GM03348 (cell line): ENCODE measurements around the gene CCDC181.
"Not testable (repeated sequence)": the region's sequence is repeated elsewhere in the genome, so short reads cannot be mapped to it uniquely, and the experiment has no call there.

Source experiments
- DNase-seq: peaks from one replicate; pipeline ENCODE4 v3.0.0; 2012; ENCODE audit warnings: low spot score

The CCDC181 gene

GRCh38 chr1:169427081-169427641 is at the start of gene CCDC181:
CCDC181 (minus strand) TSS chr1:169427474; CDS start chr1:169424927, 2,547 bp downstream.
- DNase-seq: peak; percentile 55

- DNase-seq: no peak
These were observed 48.6 kb upstream of the CCDC181 start for GRCh38 chr1:169475806-169476387.

GRCh38 chr1:169474302-169474995 is 47.2 kb upstream of the CCDC181 start:
- DNase-seq: no peak

GRCh38 chr1:169473347-169473746 is 46.1 kb upstream of the CCDC181 start:
- no peak for DNase-seq

- DNase-seq: no peak
These were observed 45.5 kb upstream of the CCDC181 start for GRCh38 chr1:169472738-169473137.

GRCh38 chr1:169468982-169469381 is 41.7 kb upstream of the CCDC181 start:
- no peak for DNase-seq

GRCh38 chr1:169466259-169467230 is 39.3 kb upstream of the CCDC181 start:
- DNase-seq: peak; percentile 29

GRCh38 chr1:169465281-169465680 is 38.0 kb upstream of the CCDC181 start:
- DNase-seq: no peak

- no peak for DNase-seq
These were observed 35.1 kb upstream of the CCDC181 start for GRCh38 chr1:169462385-169462784.

- DNase-seq: no peak
These were observed 34.2 kb upstream of the CCDC181 start for GRCh38 chr1:169461390-169462000.

GRCh38 chr1:169460191-169460833 is 33.0 kb upstream of the CCDC181 start:
- peak; percentile 23 for DNase-seq

GRCh38 chr1:169457443-169457842 is 30.2 kb upstream of the CCDC181 start:
- DNase-seq: no peak

- no peak for DNase-seq
These were observed 28.8 kb upstream of the CCDC181 start for GRCh38 chr1:169456029-169456428.

- no peak for DNase-seq
These were observed 25.6 kb upstream of the CCDC181 start for GRCh38 chr1:169452921-169453320.

GRCh38 chr1:169451218-169451824 is 24.0 kb upstream of the CCDC181 start:
- no peak for DNase-seq

GRCh38 chr1:169443923-169444322 is 16.6 kb upstream of the CCDC181 start:
- no peak for DNase-seq

GRCh38 chr1:169426174-169426705 is 1.0 kb downstream of the CCDC181 start:
- no peak for DNase-seq

- no peak for DNase-seq
These were observed 6.0 kb downstream of the CCDC181 start for GRCh38 chr1:169421309-169421708.

GRCh38 chr1:169414952-169415351 is 12.3 kb downstream of the CCDC181 start:
- DNase-seq: no peak

- not testable (repeated sequence) for DNase-seq
These were observed 18.9 kb downstream of the CCDC181 start for GRCh38 chr1:169408340-169408739.

- not testable (repeated sequence) for DNase-seq
These were observed 24.7 kb downstream of the CCDC181 start for GRCh38 chr1:169402578-169402977.
